Lower leg skin (tissue), 4 donors: Measurements from ENCODE around the gene UCHL1. TPM values are rescaled to one million over a fixed set of nuclear protein-coding genes. Genes with fewer than 3 reads are reported as not detected.

ENCODE experiments used
- DNase-seq, 2 donors: peaks; one replicate each; pipeline ENCODE4 v3.0.0-alpha.2; 2019; ENCODE audit warnings: low spot score in 2 of 2
- H3K4me3 ChIP-seq: fragments of 200-600 bp; sonication (generic); 2 replicates; pipeline ENCODE4 v1.5.1; 2017; ENCODE audit warnings: mild to moderate bottlenecking, low read depth; ENCODE audit not compliant: poor library complexity, severe bottlenecking
- POLR2A ChIP-seq, 2 donors: fragments of 450-650 bp; IDR thresholded peaks; one replicate each; pipeline ENCODE4 v1.6.1; 2016 to 2017; ENCODE audit warnings: antibody characterized with exemption in 2 of 2, mild to moderate bottlenecking in 1 of 2, moderate library complexity in 1 of 2
- WGBS, 2 donors: methylation state at CpG; one replicate each; pipeline ENCODE4 v1.1.5; 2018; 5-methylcytosine and 5-hydroxymethylcytosine counted together
- intact Hi-C: fragments of 100-400 bp; cut with DNase I; formaldehyde crosslinking; loops from one replicate; pipeline ENCODE4 v1.15.0; 2023; ENCODE audit warnings: low total_unique reads
- total RNA-seq, 4 donors: library from RNA; depleted of rRNA; stranded (reverse); fragments of >200 nt; gene quantifications; one replicate each; pipeline ENCODE4 v1.1.0, GENCODE V29; 2016
- TF ChIP-seq, protein P1 (sequence below), 3 donors: fragments of 450-650 bp; IDR thresholded peaks; one replicate each; pipeline ENCODE4 v1.5.1; 2016; ENCODE audit warnings: antibody characterized with exemption in 3 of 3, mild to moderate bottlenecking in 3 of 3, moderate library complexity in 2 of 3

The UCHL1 gene
- total RNA-seq, 4 donors from 2014 or later = 2.2 to 8.3 (median 5.1) TPM

DNA sequence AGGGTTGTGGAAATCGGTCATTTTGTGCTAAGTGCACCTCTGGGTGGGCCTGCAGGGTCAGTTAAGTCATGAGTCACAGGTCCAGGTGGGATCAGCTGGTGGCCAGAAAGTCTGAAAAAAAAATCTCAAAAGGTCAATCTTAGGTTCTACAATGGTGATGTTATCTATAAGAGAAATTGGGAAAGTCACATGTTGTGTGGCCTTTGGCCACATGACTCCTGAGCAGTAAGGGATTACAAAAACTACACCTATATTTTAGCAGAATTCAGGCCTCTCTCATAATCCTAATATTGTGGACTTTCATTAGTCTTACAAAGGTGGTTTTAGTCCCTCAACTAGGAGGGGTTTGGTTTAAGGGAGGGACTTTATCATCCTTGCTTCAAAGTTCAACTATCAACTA lies 59.1 kb downstream of the UCHL1 start:
- no peak for DNase-seq
- intact Hi-C loops = no loop called here
- WGBS, 2 donors = 93 to 97% methylated on average over 1 of the region's 1 CpG

More for the DNA sequence above, 59.1 kb downstream of the UCHL1 start:
- no peak for TF ChIP-seq POLR2A (IDR thresholded peaks at IDR 0.05)
- TF ChIP-seq, protein P1, sequence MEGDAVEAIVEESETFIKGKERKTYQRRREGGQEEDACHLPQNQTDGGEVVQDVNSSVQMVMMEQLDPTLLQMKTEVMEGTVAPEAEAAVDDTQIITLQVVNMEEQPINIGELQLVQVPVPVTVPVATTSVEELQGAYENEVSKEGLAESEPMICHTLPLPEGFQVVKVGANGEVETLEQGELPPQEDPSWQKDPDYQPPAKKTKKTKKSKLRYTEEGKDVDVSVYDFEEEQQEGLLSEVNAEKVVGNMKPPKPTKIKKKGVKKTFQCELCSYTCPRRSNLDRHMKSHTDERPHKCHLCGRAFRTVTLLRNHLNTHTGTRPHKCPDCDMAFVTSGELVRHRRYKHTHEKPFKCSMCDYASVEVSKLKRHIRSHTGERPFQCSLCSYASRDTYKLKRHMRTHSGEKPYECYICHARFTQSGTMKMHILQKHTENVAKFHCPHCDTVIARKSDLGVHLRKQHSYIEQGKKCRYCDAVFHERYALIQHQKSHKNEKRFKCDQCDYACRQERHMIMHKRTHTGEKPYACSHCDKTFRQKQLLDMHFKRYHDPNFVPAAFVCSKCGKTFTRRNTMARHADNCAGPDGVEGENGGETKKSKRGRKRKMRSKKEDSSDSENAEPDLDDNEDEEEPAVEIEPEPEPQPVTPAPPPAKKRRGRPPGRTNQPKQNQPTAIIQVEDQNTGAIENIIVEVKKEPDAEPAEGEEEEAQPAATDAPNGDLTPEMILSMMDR (IDR thresholded peaks at IDR 0.05) = no peak
- H3K4me3 ChIP-seq = no peak overlapping the region

Other genes starting within 250 kb of the UCHL1 start
- 10 to 100 TPM; 24.0 to 49.2 (median 43.3) TPM for gene APBB2, start 42.4 kb upstream of the UCHL1 start, total RNA-seq